Endothelial cell of umbilical vein (primary cell): ENCODE results near the gene GALNT10. TPM values are rescaled to one million over a fixed set of nuclear protein-coding genes. Genes with fewer than 3 reads are reported as not detected.

ENCODE experiments used
- BruUV-seq: library from RNA; stranded (reverse); fragments of 400-500 nt; replicated peaks from 2 replicates; lab custom pipeline; 2021; lab: Mats Ljungman, UMichigan
- CTCF ChIA-PET: fragments of 300-600, 350-600 bp; sonication (Branson Sonifier 250); formaldehyde crosslinking; loops from one replicate; lab custom pipeline; 2021; ENCODE audit warnings: antibody characterized with exemption, inconsistent platforms; lab: Charles Lee
- POLR2A ChIA-PET: fragments of 300-600, 350-600 bp; sonication (Branson Sonifier 250); formaldehyde crosslinking; loops from one replicate; lab custom pipeline; 2021; ENCODE audit warnings: antibody characterized with exemption, inconsistent platforms; lab: Charles Lee
- DNase-seq: peaks from one replicate; pipeline ENCODE4 v3.0.0-alpha.2; 2011; ENCODE audit warnings: low read depth, low spot score
- FAIRE-seq: peaks from 2 replicates; lab custom pipeline; 2011; peaks lifted over from hg19 to GRCh38; lab: Jason Lieb, UNC
- H2AFZ ChIP-seq: 2 replicates; pipeline ENCODE4 v1.6.0; 2012; ENCODE audit warnings: low read depth, low read length, control low read depth, inconsistent platforms
- H3K27ac ChIP-seq: 2 replicates; pipeline ENCODE4 v1.5.1; 2011; ENCODE audit warnings: low read depth, mild to moderate bottlenecking, control low read depth, low read length, moderate library complexity; ENCODE audit not compliant: insufficient read depth
- H3K27me3 ChIP-seq, 2 experiments: 2 replicates each; pipeline versions ENCODE4 v1.6.0 to v1.6.1; 2011; ENCODE audit warnings: low read length in 2 of 2, mixed read lengths in 1 of 2; ENCODE audit not compliant: control insufficient read depth in 2 of 2, insufficient read depth in 2 of 2
- H3K36me3 ChIP-seq, 2 experiments: 2 replicates in 1 of 2; 3 replicates in 1 of 2; pipeline ENCODE4 v1.5.1; 2011; ENCODE audit warnings: low read length in 2 of 2, mild to moderate bottlenecking in 1 of 2, moderate library complexity in 1 of 2; ENCODE audit not compliant: control insufficient read depth in 2 of 2, insufficient read depth in 2 of 2; ENCODE audit errors: extremely low read depth in 1 of 2
- H3K4me1 ChIP-seq: 3 replicates; pipeline ENCODE4 v1.5.1; 2011; ENCODE audit warnings: mild to moderate bottlenecking, low read length; ENCODE audit not compliant: control insufficient read depth, insufficient read depth; ENCODE audit errors: extremely low read depth
- H3K4me2 ChIP-seq: 2 replicates; pipeline ENCODE4 v1.6.1; 2011; ENCODE audit warnings: low read length, control low read depth, mixed read lengths; ENCODE audit not compliant: insufficient read depth
- H3K4me3 ChIP-seq, 3 experiments: fragments of 200-600 bp in 1 of 3; sonication (generic), shearing (Covaris generic) in 1 of 3; replicated peaks in 1 of 3; 2 replicates each; pipeline ENCODE4 v1.5.1; 2011 to 2016; ENCODE audit warnings: control low read depth in 3 of 3, low read length in 3 of 3, mild to moderate bottlenecking in 2 of 3, inconsistent platforms in 1 of 3, low read depth in 1 of 3, moderate library complexity in 1 of 3; ENCODE audit not compliant: insufficient read depth in 1 of 3
- H3K79me2 ChIP-seq: 2 replicates; pipeline ENCODE4 v1.6.0; 2012; ENCODE audit warnings: low read length, inconsistent platforms; ENCODE audit not compliant: control insufficient read depth, insufficient read depth
- H3K9ac ChIP-seq: replicated peaks from 2 replicates; pipeline ENCODE3; 2011; ENCODE audit warnings: low read length, control low read depth; ENCODE audit not compliant: insufficient read depth; ENCODE audit errors: extremely low read depth
- H3K9me1 ChIP-seq: replicated peaks from 3 replicates; pipeline ENCODE4 v1.6.0; 2011; ENCODE audit warnings: mild to moderate bottlenecking, low read length; ENCODE audit not compliant: control insufficient read depth, insufficient read depth; ENCODE audit errors: extremely low read depth
- H3K9me3 ChIP-seq: replicated peaks from 2 replicates; pipeline ENCODE4 v1.5.1; 2012; ENCODE audit warnings: low read length, inconsistent platforms; ENCODE audit not compliant: control insufficient read depth, insufficient read depth
- H4K20me1 ChIP-seq: replicated peaks from 2 replicates; pipeline ENCODE3; 2011; ENCODE audit warnings: mild to moderate bottlenecking, low read length; ENCODE audit not compliant: control insufficient read depth, insufficient read depth; ENCODE audit errors: extremely low read depth
- EZH2 ChIP-seq: IDR thresholded peaks from 2 replicates; pipeline ENCODE4 v1.6.1; 2012; ENCODE audit warnings: borderline replicate concordance, low read depth, mild to moderate bottlenecking, moderate library complexity, low read length, inconsistent platforms; ENCODE audit not compliant: severe bottlenecking
- FOS ChIP-seq: IDR thresholded peaks from 2 replicates; pipeline ENCODE4 v1.6.1; 2011; ENCODE audit warnings: mild to moderate bottlenecking, low read length, moderate library complexity, borderline replicate concordance; ENCODE audit not compliant: insufficient read depth
- GATA2 ChIP-seq: IDR thresholded peaks from 2 replicates; pipeline ENCODE4 v1.7.0; 2011; ENCODE audit warnings: low read depth, mild to moderate bottlenecking, moderate library complexity, mixed read lengths, low read length; ENCODE audit not compliant: insufficient read length, insufficient read depth
- JUN ChIP-seq: IDR thresholded peaks from 2 replicates; pipeline ENCODE4 v1.6.1; 2011; ENCODE audit warnings: borderline replicate concordance, low read depth; ENCODE audit not compliant: insufficient read length, insufficient read depth
- MYC ChIP-seq: IDR thresholded peaks from one replicate; pipeline ENCODE4 v1.6.1; 2011; ENCODE audit warnings: mild to moderate bottlenecking, low read depth, low read length
- POLR2A ChIP-seq: IDR thresholded peaks from 2 replicates; pipeline ENCODE4 v1.6.1; 2012; ENCODE audit warnings: low read depth, mild to moderate bottlenecking, control low read depth, low read length
- POLR2AphosphoS5 ChIP-seq: IDR thresholded peaks from 2 replicates; pipeline ENCODE4 v1.6.1; 2012; ENCODE audit warnings: low read depth, mild to moderate bottlenecking, control low read depth, low read length, moderate library complexity; ENCODE audit not compliant: insufficient read depth
- dilution Hi-C: fragments of 300-500 bp; cut with MboI; formaldehyde crosslinking; loops from one replicate; pipeline ENCODE4 v1.15.0; 2019; ENCODE audit warnings: low sequenced_read_pairs; ENCODE audit not compliant: extremely low pct_ligation_motif_present
- intact Hi-C: fragments of 100-400 bp; cut with micrococcal nuclease; formaldehyde crosslinking; loops from one replicate; pipeline ENCODE4 v1.10.0; 2022
- polyA plus RNA-seq, 4 experiments: library from polyadenylated mRNA; depleted of rRNA in 3 of 4; stranded (reverse) in 3 of 4; unstranded in 1 of 4; fragments of >200 nt; gene quantifications; 2 replicates each; pipeline versions ENCODE4 v1.2.1 to v1.2.3, GENCODE V29; 2011 to 2012; ENCODE audit warnings: missing spikeins in 1 of 4
- total RNA-seq: library from RNA; stranded (reverse); gene quantifications from 2 replicates; pipeline ENCODE4 v1.2.3, GENCODE V29; 2021
- TF ChIP-seq, protein P1 (sequence below), 2 donors: IDR thresholded peaks; 1 replicate in 1 of 2; 2 replicates in 1 of 2; pipeline ENCODE4 v1.5.1; 2011; ENCODE audit warnings: low read length in 2 of 2, mild to moderate bottlenecking in 2 of 2, moderate library complexity in 2 of 2, control low read depth in 1 of 2, inconsistent platforms in 1 of 2, low read depth in 1 of 2; ENCODE audit not compliant: insufficient read depth in 1 of 2; ENCODE audit errors: extremely low read depth in 1 of 2
- TF ChIP-seq, protein P2 (sequence below): IDR thresholded peaks from 2 replicates; pipeline ENCODE4 v1.6.1; 2011; ENCODE audit not compliant: insufficient read depth, insufficient read length

GALNT10 gene
- total and polyA plus RNA-seq, 2 donors (not counting 3 experiments of a cell fraction or from before 2014, with no cell fraction given): 70.2 to 77.6 TPM

DNA sequence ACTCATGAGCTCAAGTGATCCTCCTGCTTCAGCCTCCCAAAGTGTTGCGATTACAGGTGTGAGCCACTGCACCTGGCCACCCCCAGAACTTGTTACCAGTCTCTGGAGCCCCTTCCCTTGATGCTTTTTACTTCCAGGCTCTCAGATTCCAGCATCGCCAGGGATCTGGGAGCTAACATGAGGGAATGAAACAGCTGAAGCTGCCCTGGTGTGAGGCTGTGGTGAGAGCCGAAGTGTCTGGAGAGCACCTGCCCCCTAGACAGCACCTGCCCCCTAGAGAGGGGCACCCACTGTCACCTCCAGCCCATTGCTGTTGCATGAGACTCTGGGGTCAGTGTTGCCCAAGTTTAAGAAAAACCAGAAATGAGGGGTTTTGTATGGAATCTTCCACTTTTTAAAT lies 131.0 kb downstream of the GALNT10 start:
- intact Hi-C loops: no loop called here
- dilution Hi-C loops: no loop called here
- Histone ChIP-seq H3K36me3 (peaks cover 0 to 2% of the 10 kb centered on the region in 2 experiments), H3K4me1 (no peaks in the 10 kb centered on the region), H3K27ac (no peak overlapping the region), H2AFZ (no peak overlapping the region), H3K79me2 (peaks cover 2% of the 10 kb centered on the region), H3K9ac (no peak overlapping the region), H3K9me1 (no peaks in the 10 kb centered on the region), H4K20me1 (no peaks in the 10 kb centered on the region), H3K9me3 (no peaks in the 10 kb centered on the region), H3K27me3 (no peaks in the 10 kb centered on the region), H3K4me3 (no peak overlapping the region), H3K4me2 (no peak overlapping the region)
- FAIRE-seq (no peak), DNase-seq (no peak)
- ChIA-PET POLR2A (interaction anchor here (1.2 kb wide), 1 partner anchor 8 kb away, joined by 3 read pairs; no protein-coding TSS in a partner anchor), CTCF (interaction anchor here (1.1 to 1.6 kb wide), 2 partner anchors 64 to 83 kb away, joined by 3 to 5 read pairs; no protein-coding TSS in a partner anchor)
- BruUV-seq: no TSS peak
- TF ChIP-seq GATA2 (no peak), JUN (no peak), MYC (no peak), POLR2A (no peak), FOS (no peak), POLR2AphosphoS5 (no peak), EZH2 (no peak)
- TF ChIP-seq, protein P1, sequence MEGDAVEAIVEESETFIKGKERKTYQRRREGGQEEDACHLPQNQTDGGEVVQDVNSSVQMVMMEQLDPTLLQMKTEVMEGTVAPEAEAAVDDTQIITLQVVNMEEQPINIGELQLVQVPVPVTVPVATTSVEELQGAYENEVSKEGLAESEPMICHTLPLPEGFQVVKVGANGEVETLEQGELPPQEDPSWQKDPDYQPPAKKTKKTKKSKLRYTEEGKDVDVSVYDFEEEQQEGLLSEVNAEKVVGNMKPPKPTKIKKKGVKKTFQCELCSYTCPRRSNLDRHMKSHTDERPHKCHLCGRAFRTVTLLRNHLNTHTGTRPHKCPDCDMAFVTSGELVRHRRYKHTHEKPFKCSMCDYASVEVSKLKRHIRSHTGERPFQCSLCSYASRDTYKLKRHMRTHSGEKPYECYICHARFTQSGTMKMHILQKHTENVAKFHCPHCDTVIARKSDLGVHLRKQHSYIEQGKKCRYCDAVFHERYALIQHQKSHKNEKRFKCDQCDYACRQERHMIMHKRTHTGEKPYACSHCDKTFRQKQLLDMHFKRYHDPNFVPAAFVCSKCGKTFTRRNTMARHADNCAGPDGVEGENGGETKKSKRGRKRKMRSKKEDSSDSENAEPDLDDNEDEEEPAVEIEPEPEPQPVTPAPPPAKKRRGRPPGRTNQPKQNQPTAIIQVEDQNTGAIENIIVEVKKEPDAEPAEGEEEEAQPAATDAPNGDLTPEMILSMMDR (IDR thresholded peaks at IDR 0.05; ENCODE audit: extremely low read depth in 1 of 2, insufficient read depth in 1 of 2, low read depth in 1 of 2, low read length in 2 of 2): no peak
- TF ChIP-seq, protein P2, sequence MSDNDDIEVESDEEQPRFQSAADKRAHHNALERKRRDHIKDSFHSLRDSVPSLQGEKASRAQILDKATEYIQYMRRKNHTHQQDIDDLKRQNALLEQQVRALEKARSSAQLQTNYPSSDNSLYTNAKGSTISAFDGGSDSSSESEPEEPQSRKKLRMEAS: no peak
